GM06990 (cell line): ENCODE measurements around the gene ARID4B.
"Not testable (repeated sequence)": the region's sequence is repeated elsewhere in the genome, so short reads cannot be mapped to it uniquely, and the experiment has no call there.

Experiments
- DNase-seq: peaks from one replicate; pipeline ENCODE4 v3.0.0-alpha.2; 2011; ENCODE audit not compliant: insufficient read length; ENCODE audit errors: extremely low read depth
- H3K27me3 ChIP-seq: replicated peaks from 2 replicates; pipeline ENCODE4 v1.6.0; 2011; ENCODE audit warnings: low read length; ENCODE audit not compliant: control insufficient read depth, insufficient read depth
- H3K36me3 ChIP-seq: 2 replicates; pipeline ENCODE4 v1.5.1; 2011; ENCODE audit warnings: low read length; ENCODE audit not compliant: control insufficient read depth, insufficient read depth
- H3K4me3 ChIP-seq: replicated peaks from 2 replicates; pipeline ENCODE4 v1.5.1; 2011; ENCODE audit warnings: low read depth, mild to moderate bottlenecking, control low read depth, low read length
- TF ChIP-seq, protein P1 (sequence below): IDR thresholded peaks from 2 replicates; pipeline ENCODE4 v1.5.1; 2011; ENCODE audit warnings: low read length, control low read depth, mild to moderate bottlenecking, inconsistent platforms; ENCODE audit not compliant: insufficient read depth, poor library complexity, severe bottlenecking

Gene ARID4B

GRCh38 chr1:235317168-235317567 lies 10.8 kb downstream of the ARID4B start:
- no peak for DNase-seq
- Histone ChIP-seq H3K27me3 (no peaks in the 10 kb centered on the region), H3K4me3 (no peak overlapping the region), H3K36me3 (peaks cover 1% of the 10 kb centered on the region)
- TF ChIP-seq, protein P1, sequence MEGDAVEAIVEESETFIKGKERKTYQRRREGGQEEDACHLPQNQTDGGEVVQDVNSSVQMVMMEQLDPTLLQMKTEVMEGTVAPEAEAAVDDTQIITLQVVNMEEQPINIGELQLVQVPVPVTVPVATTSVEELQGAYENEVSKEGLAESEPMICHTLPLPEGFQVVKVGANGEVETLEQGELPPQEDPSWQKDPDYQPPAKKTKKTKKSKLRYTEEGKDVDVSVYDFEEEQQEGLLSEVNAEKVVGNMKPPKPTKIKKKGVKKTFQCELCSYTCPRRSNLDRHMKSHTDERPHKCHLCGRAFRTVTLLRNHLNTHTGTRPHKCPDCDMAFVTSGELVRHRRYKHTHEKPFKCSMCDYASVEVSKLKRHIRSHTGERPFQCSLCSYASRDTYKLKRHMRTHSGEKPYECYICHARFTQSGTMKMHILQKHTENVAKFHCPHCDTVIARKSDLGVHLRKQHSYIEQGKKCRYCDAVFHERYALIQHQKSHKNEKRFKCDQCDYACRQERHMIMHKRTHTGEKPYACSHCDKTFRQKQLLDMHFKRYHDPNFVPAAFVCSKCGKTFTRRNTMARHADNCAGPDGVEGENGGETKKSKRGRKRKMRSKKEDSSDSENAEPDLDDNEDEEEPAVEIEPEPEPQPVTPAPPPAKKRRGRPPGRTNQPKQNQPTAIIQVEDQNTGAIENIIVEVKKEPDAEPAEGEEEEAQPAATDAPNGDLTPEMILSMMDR, result no peak

GRCh38 chr1:235315735-235316134 lies 12.2 kb downstream of the ARID4B start:
- Histone ChIP-seq H3K4me3 (no peak overlapping the region), H3K36me3 (peaks cover 1% of the 10 kb centered on the region; the same call in 1 of the 2 replicates), H3K27me3 (no peaks in the 10 kb centered on the region)
- DNase-seq, result no peak
- TF ChIP-seq, protein P1, result no peak

- Histone ChIP-seq H3K36me3 (peaks cover 1% of the 10 kb centered on the region; the same call in 1 of the 2 replicates), H3K4me3 (no peak overlapping the region), H3K27me3 (no peaks in the 10 kb centered on the region)
- no peak for DNase-seq
- TF ChIP-seq, protein P1, result no peak
These were observed 12.8 kb downstream of the ARID4B start for GRCh38 chr1:235315173-235315572.

DNA sequence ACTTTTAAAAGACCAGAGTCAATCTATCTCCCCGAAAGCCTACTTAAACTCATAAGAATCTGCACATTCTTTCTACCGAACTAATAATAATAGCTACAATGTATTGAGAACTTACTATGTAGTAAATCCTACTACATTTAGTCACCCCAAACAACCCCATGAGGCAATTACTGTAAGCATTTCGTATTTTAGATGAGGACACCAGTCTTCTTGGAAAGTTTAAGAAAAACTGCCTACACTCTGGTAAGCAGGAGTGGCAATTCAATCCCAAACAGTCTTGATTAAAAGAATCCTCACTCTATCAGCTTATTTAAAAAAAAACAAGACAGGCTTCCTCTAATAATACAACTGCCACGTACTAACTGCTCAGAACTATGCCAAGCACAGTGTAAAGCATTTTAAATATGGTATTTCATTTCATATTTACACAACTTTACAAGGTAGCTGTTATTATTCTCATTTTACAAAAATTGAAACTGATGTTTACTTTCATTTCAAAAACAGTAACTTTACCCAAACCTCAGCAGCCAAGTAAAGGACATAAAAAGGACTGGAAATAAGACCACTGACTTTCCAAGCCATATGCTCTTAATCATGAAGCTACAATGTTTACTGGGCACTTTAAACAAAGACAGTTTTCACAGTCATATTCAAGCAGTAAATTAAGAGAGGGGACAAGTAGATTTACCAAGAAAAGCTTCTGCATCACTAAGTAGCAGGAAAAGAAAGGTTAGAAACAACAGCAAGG lies 13.9 kb downstream of the ARID4B start:
- H3K27me3 ChIP-seq, result no peaks in the 10 kb centered on the region
- no peak overlapping the region for H3K4me3 ChIP-seq
- no peak for DNase-seq
- TF ChIP-seq, protein P1, result no peak
- H3K36me3 ChIP-seq, result peaks cover 1% of the 10 kb centered on the region; the same call in 1 of the 2 replicates

DNA sequence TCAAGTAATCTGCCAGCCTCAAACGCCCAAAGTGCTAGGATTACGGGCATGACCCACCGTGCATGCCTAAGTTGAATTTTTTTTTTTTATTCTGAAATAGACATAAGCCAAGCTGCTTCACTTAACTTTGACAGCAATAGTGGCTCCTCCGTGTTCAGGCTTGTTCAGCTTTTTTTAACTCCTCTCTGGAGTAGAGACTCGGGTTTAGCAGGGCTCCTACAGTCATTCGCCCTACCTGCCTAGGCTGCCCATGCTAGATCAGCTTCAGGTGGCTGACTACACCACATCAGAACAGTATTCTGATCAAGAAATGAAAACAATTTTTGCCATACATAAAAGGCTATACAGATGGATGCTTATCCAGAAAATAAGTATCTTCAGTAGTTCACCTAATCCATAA lies 14.7 kb downstream of the ARID4B start:
- TF ChIP-seq, protein P1, result no peak
- DNase-seq, result no peak
- H3K36me3 ChIP-seq, result no peaks in the 10 kb centered on the region; the same call in 1 of the 2 replicates
- no peak overlapping the region for H3K4me3 ChIP-seq
- H3K27me3 ChIP-seq, result no peaks in the 10 kb centered on the region

DNA sequence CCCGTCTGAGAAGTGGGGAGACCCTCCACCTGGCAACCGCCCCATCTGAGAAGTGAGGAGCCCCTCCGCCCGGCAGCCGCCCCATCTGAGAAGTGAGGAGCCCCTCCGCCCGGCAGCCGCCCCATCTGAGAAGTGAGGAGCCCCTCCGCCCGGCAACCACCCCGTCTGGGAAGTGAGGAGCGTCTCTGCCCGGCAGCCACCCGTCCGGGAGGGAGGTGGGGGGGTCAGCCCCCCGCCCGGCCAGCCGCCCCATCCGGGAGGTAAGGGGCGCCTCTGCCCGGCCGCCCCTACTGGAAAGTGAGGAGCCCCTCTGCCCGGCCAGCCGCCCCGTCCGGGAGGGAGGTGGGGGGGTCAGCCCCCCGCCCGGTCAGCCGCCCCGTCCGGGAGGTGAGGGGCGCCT lies 18.8 kb downstream of the ARID4B start:
- H3K27me3 ChIP-seq, H3K36me3 ChIP-seq, DNase-seq, H3K4me3 ChIP-seq: not testable (repeated sequence)
